PC-9 (cell line): ENCODE data around the gene PEAK1.

Experiments used
- EZH2 ChIP-seq: fragments of 200-600 bp; sonication (generic); IDR thresholded peaks from 2 replicates; pipeline ENCODE4 v1.8.0; 2017; ENCODE audit warnings: antibody characterized with exemption, low read depth
- TF ChIP-seq, protein P1 (sequence below): fragments of 200-600 bp; sonication (generic); conservative IDR thresholded peaks from 2 replicates; pipeline ENCODE4 v1.6.1; 2017; ENCODE audit warnings: mixed run types, antibody characterized with exemption, mild to moderate bottlenecking, moderate library complexity

GRCh38 chr15:77425104-77425503 is 5.2 kb upstream of the PEAK1 start:
- TF ChIP-seq, protein P1, sequence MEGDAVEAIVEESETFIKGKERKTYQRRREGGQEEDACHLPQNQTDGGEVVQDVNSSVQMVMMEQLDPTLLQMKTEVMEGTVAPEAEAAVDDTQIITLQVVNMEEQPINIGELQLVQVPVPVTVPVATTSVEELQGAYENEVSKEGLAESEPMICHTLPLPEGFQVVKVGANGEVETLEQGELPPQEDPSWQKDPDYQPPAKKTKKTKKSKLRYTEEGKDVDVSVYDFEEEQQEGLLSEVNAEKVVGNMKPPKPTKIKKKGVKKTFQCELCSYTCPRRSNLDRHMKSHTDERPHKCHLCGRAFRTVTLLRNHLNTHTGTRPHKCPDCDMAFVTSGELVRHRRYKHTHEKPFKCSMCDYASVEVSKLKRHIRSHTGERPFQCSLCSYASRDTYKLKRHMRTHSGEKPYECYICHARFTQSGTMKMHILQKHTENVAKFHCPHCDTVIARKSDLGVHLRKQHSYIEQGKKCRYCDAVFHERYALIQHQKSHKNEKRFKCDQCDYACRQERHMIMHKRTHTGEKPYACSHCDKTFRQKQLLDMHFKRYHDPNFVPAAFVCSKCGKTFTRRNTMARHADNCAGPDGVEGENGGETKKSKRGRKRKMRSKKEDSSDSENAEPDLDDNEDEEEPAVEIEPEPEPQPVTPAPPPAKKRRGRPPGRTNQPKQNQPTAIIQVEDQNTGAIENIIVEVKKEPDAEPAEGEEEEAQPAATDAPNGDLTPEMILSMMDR = no peak
- TF ChIP-seq EZH2 = no peak
